Loucy (cell line): ENCODE measurements around the gene DLG2.

ENCODE experiments used
- H2AFZ ChIP-seq: fragments of 200-600 bp; sonication (generic); 2 replicates; pipeline ENCODE4 v1.6.0; 2016; ENCODE audit warnings: antibody characterized with exemption, mild to moderate bottlenecking, low read length, moderate library complexity
- H3F3A ChIP-seq: fragments of 200-600 bp; 2 replicates; pipeline ENCODE4 v1.6.0; 2016; ENCODE audit warnings: antibody characterized with exemption, low read depth, mild to moderate bottlenecking
- H3K27me3 ChIP-seq: fragments of 200-600 bp; sonication (generic); 2 replicates; pipeline ENCODE4 v1.6.1; 2014; ENCODE audit warnings: low read length, mild to moderate bottlenecking; ENCODE audit not compliant: insufficient read depth, poor library complexity, severe bottlenecking
- H3K36me3 ChIP-seq: fragments of 200-600 bp; sonication (generic); 2 replicates; pipeline ENCODE4 v1.6.1; 2016; ENCODE audit warnings: low read length; ENCODE audit not compliant: insufficient read depth
- H3K4me1 ChIP-seq: fragments of 200-600 bp; sonication (generic); 2 replicates; pipeline ENCODE4 v1.5.1; 2014; ENCODE audit warnings: low read length, mild to moderate bottlenecking; ENCODE audit not compliant: insufficient read depth, poor library complexity, severe bottlenecking
- H3K4me2 ChIP-seq: fragments of 200-600 bp; sonication (generic); 2 replicates; pipeline ENCODE4 v1.6.0; 2014; ENCODE audit warnings: antibody characterized with exemption, low read length, low read depth, mild to moderate bottlenecking; ENCODE audit not compliant: poor library complexity, severe bottlenecking
- H3K4me3 ChIP-seq: fragments of 200-600 bp; sonication (generic); 2 replicates; pipeline ENCODE4 v1.5.1; 2014; ENCODE audit warnings: low read length, mild to moderate bottlenecking, mixed read lengths; ENCODE audit not compliant: poor library complexity, severe bottlenecking
- H3K79me2 ChIP-seq: fragments of 200-600 bp; sonication (generic); 2 replicates; pipeline ENCODE4 v1.6.1; 2014; ENCODE audit warnings: low read length; ENCODE audit not compliant: insufficient read depth
- H3K9ac ChIP-seq: fragments of 200-600 bp; sonication (generic); 2 replicates; pipeline ENCODE4 v1.6.0; 2014; ENCODE audit warnings: mild to moderate bottlenecking, low read depth, low read length, moderate library complexity; ENCODE audit not compliant: poor library complexity, severe bottlenecking
- H3K9me2 ChIP-seq: fragments of 200-600 bp; sonication (generic); replicated peaks from 2 replicates; pipeline ENCODE4 v1.6.1; 2016; ENCODE audit warnings: low read depth, low read length, mixed read lengths
- H3K9me3 ChIP-seq: fragments of 200-600 bp; sonication (generic); 2 replicates; pipeline ENCODE4 v1.6.1; 2014; ENCODE audit warnings: mild to moderate bottlenecking, antibody characterized with exemption, low read length, low read depth; ENCODE audit not compliant: insufficient read depth
- H4K20me1 ChIP-seq: fragments of 200-600 bp; sonication (generic); 2 replicates; pipeline ENCODE4 v1.6.0; 2014; ENCODE audit warnings: antibody characterized with exemption, low read length, mild to moderate bottlenecking; ENCODE audit not compliant: insufficient read depth, poor library complexity, severe bottlenecking
- EZH2phosphoT487 ChIP-seq: fragments of 200-600 bp; IDR thresholded peaks from 2 replicates; pipeline ENCODE4 v1.6.1; 2018; ENCODE audit warnings: antibody characterized with exemption, mild to moderate bottlenecking, moderate library complexity, borderline replicate concordance
- TF ChIP-seq, protein P1 (sequence below): fragments of 200-600 bp; sonication (generic); conservative IDR thresholded peaks from 2 replicates; pipeline ENCODE4 v1.5.1; 2014; ENCODE audit warnings: mild to moderate bottlenecking, antibody characterized with exemption, low read length

DLG2 gene

DNA sequence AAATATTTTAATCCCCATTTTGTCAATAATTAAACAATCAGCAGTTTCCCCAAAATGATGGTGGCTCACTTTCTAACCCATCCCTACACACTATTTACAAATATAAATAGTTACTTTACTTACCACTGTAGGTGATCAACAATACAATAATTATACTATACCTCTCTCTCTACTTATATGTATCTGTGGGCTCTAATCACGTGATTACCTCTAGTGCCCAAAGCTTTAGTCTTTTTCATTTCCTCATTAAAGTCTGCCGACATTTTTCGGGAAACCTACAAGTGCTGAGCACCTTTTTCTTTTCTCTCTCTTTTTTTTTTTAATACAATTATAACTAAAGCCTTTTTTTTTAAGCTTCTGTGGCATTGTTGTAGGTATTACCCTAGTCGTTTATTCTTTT is 23.9 kb downstream of the DLG2 start:
- Histone ChIP-seq H3K36me3 (no peaks in the 10 kb centered on the region), H3K9me3 (no peaks in the 10 kb centered on the region), H3K79me2 (no peaks in the 10 kb centered on the region), H2AFZ (no peak overlapping the region), H3F3A (no peaks in the 10 kb centered on the region), H3K4me2 (no peak overlapping the region), H4K20me1 (no peaks in the 10 kb centered on the region), H3K4me1 (peaks cover 7% of the 10 kb centered on the region), H3K27me3 (no peaks in the 10 kb centered on the region), H3K9me2 (no peaks in the 10 kb centered on the region), H3K4me3 (no peak overlapping the region), H3K9ac (no peak overlapping the region)
- TF ChIP-seq, protein P1, sequence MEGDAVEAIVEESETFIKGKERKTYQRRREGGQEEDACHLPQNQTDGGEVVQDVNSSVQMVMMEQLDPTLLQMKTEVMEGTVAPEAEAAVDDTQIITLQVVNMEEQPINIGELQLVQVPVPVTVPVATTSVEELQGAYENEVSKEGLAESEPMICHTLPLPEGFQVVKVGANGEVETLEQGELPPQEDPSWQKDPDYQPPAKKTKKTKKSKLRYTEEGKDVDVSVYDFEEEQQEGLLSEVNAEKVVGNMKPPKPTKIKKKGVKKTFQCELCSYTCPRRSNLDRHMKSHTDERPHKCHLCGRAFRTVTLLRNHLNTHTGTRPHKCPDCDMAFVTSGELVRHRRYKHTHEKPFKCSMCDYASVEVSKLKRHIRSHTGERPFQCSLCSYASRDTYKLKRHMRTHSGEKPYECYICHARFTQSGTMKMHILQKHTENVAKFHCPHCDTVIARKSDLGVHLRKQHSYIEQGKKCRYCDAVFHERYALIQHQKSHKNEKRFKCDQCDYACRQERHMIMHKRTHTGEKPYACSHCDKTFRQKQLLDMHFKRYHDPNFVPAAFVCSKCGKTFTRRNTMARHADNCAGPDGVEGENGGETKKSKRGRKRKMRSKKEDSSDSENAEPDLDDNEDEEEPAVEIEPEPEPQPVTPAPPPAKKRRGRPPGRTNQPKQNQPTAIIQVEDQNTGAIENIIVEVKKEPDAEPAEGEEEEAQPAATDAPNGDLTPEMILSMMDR, result no peak
- no peak for TF ChIP-seq EZH2phosphoT487

DNA sequence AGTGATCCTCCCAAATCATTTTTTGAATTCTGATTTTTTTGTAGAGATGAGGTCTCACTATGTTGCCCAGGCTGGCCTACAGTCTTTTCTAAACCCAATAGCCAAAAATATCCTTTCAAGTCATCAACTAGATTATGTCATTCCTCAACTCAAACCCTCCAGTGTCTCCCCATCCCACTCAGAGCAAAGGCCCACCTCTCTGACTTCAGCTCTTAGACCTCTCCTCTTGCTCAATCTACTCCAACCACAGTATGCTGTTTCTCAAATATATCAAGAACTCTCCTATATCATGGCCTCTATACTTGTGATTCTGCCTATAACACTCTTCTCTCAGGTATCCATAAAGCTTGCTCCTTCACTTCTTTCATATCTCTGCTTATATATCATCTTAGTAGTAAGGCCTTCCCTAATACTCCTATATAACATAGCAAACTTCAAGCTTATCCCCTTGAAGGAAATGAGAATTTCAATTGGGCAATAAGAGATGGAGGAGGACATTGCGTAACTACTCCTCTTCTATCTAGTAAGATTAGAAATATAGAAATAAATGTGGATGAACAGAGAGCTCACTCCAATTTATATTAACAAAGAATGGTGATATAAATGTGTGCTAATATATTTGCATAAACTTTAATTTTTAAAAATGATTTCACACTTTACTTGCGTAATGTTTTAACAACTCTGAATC is 24.5 kb downstream of the DLG2 start:
- no peaks in the 10 kb centered on the region for H3K36me3 ChIP-seq
- H3K27me3 ChIP-seq, result no peaks in the 10 kb centered on the region
- H4K20me1 ChIP-seq, result no peaks in the 10 kb centered on the region
- H2AFZ ChIP-seq, result no peak overlapping the region
- no peak overlapping the region for H3K9ac ChIP-seq
- TF ChIP-seq, protein P1, result no peak
- TF ChIP-seq EZH2phosphoT487, result no peak
- H3K9me3 ChIP-seq, result no peaks in the 10 kb centered on the region
- H3F3A ChIP-seq, result no peaks in the 10 kb centered on the region
- no peaks in the 10 kb centered on the region for H3K79me2 ChIP-seq
- H3K4me1 ChIP-seq, result peaks cover 7% of the 10 kb centered on the region
- no peak overlapping the region for H3K4me3 ChIP-seq
- H3K4me2 ChIP-seq, result no peak overlapping the region
- H3K9me2 ChIP-seq, result no peaks in the 10 kb centered on the region

DNA sequence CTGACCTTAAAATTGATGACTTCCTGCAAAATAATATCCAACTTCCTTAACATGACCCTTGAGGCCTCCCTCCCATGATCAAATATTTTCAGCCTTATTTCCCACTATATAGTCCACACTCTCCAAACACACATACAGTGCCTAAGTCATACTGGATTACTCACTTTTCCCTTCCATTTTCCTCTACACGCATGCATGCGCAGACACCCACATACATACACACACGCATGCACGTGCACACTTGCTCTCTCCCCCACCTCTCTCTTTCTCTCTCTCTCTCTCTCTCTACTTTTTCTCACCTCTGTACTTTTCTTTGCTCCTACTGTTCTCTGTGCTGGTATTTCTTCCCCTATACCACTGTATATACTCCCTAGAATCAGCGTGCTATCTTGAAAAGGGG is 28.1 kb downstream of the DLG2 start:
- no peaks in the 10 kb centered on the region for H3K79me2 ChIP-seq
- peak overlapping the region; percentile 4 for H3K4me2 ChIP-seq
- H3K36me3 ChIP-seq, result no peaks in the 10 kb centered on the region
- H3K27me3 ChIP-seq, result no peaks in the 10 kb centered on the region
- H4K20me1 ChIP-seq, result no peaks in the 10 kb centered on the region
- no peaks in the 10 kb centered on the region for H3F3A ChIP-seq
- TF ChIP-seq, protein P1, result no peak
- TF ChIP-seq EZH2phosphoT487, result no peak
- H2AFZ ChIP-seq, result no peak overlapping the region
- no peaks in the 10 kb centered on the region for H3K9me2 ChIP-seq
- no peaks in the 10 kb centered on the region for H3K9me3 ChIP-seq
- peaks cover 7% of the 10 kb centered on the region for H3K4me1 ChIP-seq
- H3K4me3 ChIP-seq, result no peak overlapping the region
- H3K9ac ChIP-seq, result no peak overlapping the region
